Vagina (tissue), 2 donors: ENCODE results near the gene CCNT1. TPM values are rescaled to one million over a fixed set of nuclear protein-coding genes. Genes with fewer than 3 reads are reported as not detected.

ENCODE experiments used
- DNase-seq, 2 donors: peaks; one replicate each; pipeline ENCODE4 v3.0.0-alpha.2; 2017; ENCODE audit errors: extremely low spot score in 2 of 2
- H3K27ac ChIP-seq: fragments of 200-600 bp; sonication (generic); one replicate; pipeline ENCODE4 v1.5.1; 2019
- H3K27me3 ChIP-seq: fragments of 200-600 bp; sonication (generic); one replicate; pipeline ENCODE4 v1.5.1; 2019
- H3K36me3 ChIP-seq, 2 donors: fragments of 200-600 bp; sonication (generic); one replicate each; pipeline ENCODE4 v1.5.1; 2017 to 2019
- H3K4me1 ChIP-seq: fragments of 200-600 bp; sonication (generic); one replicate; pipeline ENCODE4 v1.5.1; 2019
- H3K4me3 ChIP-seq, 2 donors: fragments of 200-600 bp; sonication (generic); 1 replicate in 1 of 2; 2 replicates in 1 of 2; pipeline ENCODE4 v1.5.1; 2016 to 2019
- H3K9me3 ChIP-seq: fragments of 200-600 bp; sonication (generic); one replicate; pipeline ENCODE4 v1.5.1; 2019
- POLR2A ChIP-seq, 2 donors: fragments of 450-650 bp; IDR thresholded peaks; one replicate each; pipeline ENCODE4 v1.6.1; 2017; ENCODE audit warnings: antibody characterized with exemption in 2 of 2, mild to moderate bottlenecking in 2 of 2, moderate library complexity in 2 of 2
- POLR2AphosphoS5 ChIP-seq, 2 donors: sonication (generic); formaldehyde crosslinking; IDR thresholded peaks; one replicate each; pipeline ENCODE4 v1.9.0; 2017; ENCODE audit warnings: antibody characterized with exemption in 2 of 2, mild to moderate bottlenecking in 2 of 2, low read depth in 1 of 2; ENCODE audit not compliant: insufficient read depth in 1 of 2
- intact Hi-C: fragments of 100-400 bp; cut with DNase I; formaldehyde crosslinking; loops from one replicate; pipeline ENCODE4 v1.15.1; 2023
- total RNA-seq: library from RNA; depleted of rRNA; stranded (reverse); fragments of >200 nt; gene quantifications from one replicate; pipeline ENCODE4 v1.2.3, GENCODE V29; 2016
- TF ChIP-seq, protein P1 (sequence below), 3 experiments: fragments of 450-650 bp in 2 of 3; fragments of 200-600 bp in 1 of 3; sonication (generic) in 1 of 3; IDR thresholded peaks; one replicate each; pipeline ENCODE4 v1.5.1; 2017 to 2019; ENCODE audit warnings: antibody characterized with exemption in 3 of 3, mild to moderate bottlenecking in 2 of 3, moderate library complexity in 2 of 3

CCNT1 gene
- total RNA-seq, 1 donor from 2014 or later: 58.4 TPM

DNA sequence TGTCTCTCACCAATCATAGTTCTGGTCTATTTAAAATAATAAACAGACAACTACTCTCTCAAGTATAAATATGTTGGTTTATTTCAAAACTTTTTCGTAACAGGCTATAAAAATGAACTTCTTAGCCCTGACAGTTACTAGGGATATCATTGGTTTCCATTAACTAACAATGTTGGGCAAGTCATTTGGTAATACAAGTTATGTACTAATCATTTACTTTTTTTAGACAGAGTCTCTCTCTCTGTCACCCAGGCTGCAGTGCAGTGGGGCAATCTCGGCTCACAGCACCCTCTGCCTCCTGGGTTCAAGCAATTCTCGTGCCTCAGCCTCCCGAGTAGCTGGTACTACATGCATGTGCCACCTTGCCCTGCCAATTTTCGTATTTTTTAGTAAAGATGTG is 19.9 kb downstream of the CCNT1 start:
- no peak overlapping the region for H3K4me3 ChIP-seq
- H3K27me3 ChIP-seq: no peaks in the 10 kb centered on the region
- H3K4me1 ChIP-seq: no peaks in the 10 kb centered on the region
- DNase-seq: no peak
- no peak for TF ChIP-seq POLR2A (IDR thresholded peaks at IDR 0.05)
- TF ChIP-seq POLR2AphosphoS5 (IDR thresholded peaks at IDR 0.05; ENCODE audit: insufficient read depth in 1 of 2, low read depth in 1 of 2): no peak
- TF ChIP-seq, protein P1, sequence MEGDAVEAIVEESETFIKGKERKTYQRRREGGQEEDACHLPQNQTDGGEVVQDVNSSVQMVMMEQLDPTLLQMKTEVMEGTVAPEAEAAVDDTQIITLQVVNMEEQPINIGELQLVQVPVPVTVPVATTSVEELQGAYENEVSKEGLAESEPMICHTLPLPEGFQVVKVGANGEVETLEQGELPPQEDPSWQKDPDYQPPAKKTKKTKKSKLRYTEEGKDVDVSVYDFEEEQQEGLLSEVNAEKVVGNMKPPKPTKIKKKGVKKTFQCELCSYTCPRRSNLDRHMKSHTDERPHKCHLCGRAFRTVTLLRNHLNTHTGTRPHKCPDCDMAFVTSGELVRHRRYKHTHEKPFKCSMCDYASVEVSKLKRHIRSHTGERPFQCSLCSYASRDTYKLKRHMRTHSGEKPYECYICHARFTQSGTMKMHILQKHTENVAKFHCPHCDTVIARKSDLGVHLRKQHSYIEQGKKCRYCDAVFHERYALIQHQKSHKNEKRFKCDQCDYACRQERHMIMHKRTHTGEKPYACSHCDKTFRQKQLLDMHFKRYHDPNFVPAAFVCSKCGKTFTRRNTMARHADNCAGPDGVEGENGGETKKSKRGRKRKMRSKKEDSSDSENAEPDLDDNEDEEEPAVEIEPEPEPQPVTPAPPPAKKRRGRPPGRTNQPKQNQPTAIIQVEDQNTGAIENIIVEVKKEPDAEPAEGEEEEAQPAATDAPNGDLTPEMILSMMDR (IDR thresholded peaks at IDR 0.05): no peak
- H3K27ac ChIP-seq: no peak overlapping the region
- H3K36me3 ChIP-seq: peaks cover 0 to 79% of the 10 kb centered on the region in 2 donors
- H3K9me3 ChIP-seq: no peaks in the 10 kb centered on the region
- intact Hi-C loops: no loop called here

DNA sequence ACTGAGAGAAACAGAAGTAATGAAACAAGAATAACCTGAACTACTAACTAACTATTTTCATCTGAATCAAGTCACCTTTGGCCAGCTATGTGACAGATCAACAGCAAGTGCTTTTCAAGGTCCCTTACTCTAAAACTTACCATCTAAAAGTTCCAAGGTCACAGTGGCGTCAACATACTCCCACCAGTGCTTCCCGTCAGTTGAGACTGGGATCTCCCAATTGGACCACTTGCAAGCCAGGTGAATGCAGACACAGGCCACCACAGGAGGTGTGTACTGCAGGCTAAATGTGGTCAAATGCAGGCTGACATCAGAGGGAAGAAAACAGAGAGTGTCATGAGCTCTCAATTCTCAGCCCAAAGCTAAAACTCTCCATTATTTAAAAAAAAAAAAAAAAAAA is 20.6 kb downstream of the CCNT1 start:
- no peak for DNase-seq
- Histone ChIP-seq H3K27ac (no peak overlapping the region), H3K36me3 (peaks cover 0 to 79% of the 10 kb centered on the region in 2 donors), H3K4me1 (no peaks in the 10 kb centered on the region), H3K9me3 (no peaks in the 10 kb centered on the region), H3K4me3 (no peak overlapping the region), H3K27me3 (no peaks in the 10 kb centered on the region)
- intact Hi-C loops: no loop called here
- TF ChIP-seq POLR2A (IDR thresholded peaks at IDR 0.05): no peak
- no peak for TF ChIP-seq POLR2AphosphoS5 (IDR thresholded peaks at IDR 0.05; ENCODE audit: insufficient read depth in 1 of 2, low read depth in 1 of 2)
- TF ChIP-seq, protein P1 (IDR thresholded peaks at IDR 0.05): no peak

DNA sequence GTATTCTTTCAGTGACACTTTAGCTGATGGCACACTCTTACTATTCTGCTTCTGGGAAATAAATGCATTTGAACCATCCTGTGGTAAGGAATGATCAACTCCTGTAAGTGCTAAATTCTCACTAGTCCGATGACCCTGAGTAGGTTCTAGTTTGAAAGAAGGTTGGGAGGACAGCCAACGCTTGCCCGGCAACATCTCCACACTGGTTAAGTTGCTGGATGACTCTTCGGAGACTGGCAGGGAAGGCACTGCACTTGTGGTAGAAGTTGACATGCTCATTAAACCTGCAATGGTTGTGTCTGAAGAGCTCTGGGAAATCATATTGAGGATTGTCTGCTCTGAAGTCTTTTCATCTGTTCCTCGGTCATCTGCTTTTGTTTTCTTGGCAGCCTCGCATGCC is 22.5 kb downstream of the CCNT1 start:
- intact Hi-C loops: no loop called here

DNA sequence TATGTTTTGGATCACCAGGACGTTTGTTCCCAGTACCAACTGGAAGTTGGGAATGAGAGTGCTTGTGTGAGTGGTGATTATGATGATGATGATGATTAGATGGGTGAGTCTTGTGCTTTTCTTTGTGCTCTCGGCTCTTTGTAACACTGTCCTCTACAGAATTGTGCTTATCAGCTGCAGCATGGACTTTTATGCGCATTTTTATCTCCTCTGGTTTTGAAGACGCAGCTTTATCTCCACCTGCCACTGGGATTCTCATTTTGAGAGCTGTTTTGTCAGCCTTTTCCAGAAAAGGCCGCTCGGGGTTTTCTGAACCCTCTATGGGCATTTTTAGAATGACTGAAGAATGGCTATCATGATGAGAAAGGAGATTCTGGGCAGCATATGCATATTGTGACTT is 22.9 kb downstream of the CCNT1 start:
- Histone ChIP-seq H3K27me3 (no peaks in the 10 kb centered on the region), H3K36me3 (peaks cover 0 to 59% of the 10 kb centered on the region in 2 donors)
- intact Hi-C loops: no loop called here

More for the DNA sequence above, 22.5 kb downstream of the CCNT1 start:
- Histone ChIP-seq H3K4me1 (no peaks in the 10 kb centered on the region), H3K36me3 (peaks cover 0 to 64% of the 10 kb centered on the region in 2 donors), H3K27me3 (no peaks in the 10 kb centered on the region), H3K4me3 (no peak overlapping the region), H3K9me3 (no peaks in the 10 kb centered on the region), H3K27ac (no peak overlapping the region)
- TF ChIP-seq, protein P1 (IDR thresholded peaks at IDR 0.05): no peak
- no peak for TF ChIP-seq POLR2A (IDR thresholded peaks at IDR 0.05)
- no peak for TF ChIP-seq POLR2AphosphoS5 (IDR thresholded peaks at IDR 0.05; ENCODE audit: insufficient read depth in 1 of 2, low read depth in 1 of 2)
- DNase-seq: no peak

DNA sequence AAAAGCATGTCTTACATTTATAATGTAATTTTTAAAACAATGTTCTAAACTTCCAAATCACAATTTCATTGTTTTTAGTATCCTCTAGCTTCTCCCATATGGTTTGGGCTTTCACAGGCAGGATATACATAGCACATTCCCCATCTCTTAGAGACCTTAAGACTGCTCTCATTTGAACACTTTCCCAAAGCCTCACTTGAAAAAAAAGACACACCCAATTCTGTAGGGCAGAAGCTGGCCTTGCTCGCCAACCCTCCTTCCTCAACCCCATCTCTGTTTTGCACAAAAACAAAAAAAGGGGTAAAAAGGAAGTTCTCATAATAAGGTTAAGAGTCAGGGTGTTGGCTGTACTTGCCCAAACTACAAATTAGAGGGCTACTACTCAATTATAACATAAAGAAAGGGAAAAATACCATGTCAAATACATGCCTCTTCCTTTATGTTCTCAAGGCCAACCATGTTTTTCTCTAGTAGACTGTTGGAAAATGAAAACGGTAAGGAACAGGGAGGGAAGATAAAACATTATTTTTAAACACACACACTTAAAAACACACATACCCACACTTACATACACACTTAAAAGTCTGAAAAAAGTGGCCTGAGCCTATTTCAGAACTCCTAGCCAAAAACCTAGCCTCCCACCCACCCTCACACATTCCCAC is 24.6 kb downstream of the CCNT1 start:
- TF ChIP-seq POLR2A (IDR thresholded peaks at IDR 0.05) (no peak), POLR2AphosphoS5 (IDR thresholded peaks at IDR 0.05; ENCODE audit: insufficient read depth in 1 of 2, low read depth in 1 of 2) (no peak)
- TF ChIP-seq, protein P1 (IDR thresholded peaks at IDR 0.05): no peak
- H3K27ac ChIP-seq: no peak overlapping the region
- no peaks in the 10 kb centered on the region for H3K4me1 ChIP-seq
- H3K27me3 ChIP-seq: no peaks in the 10 kb centered on the region
- intact Hi-C loops: no loop called here
- no peaks in the 10 kb centered on the region for H3K9me3 ChIP-seq
- peaks cover 0 to 45% of the 10 kb centered on the region in 2 donors for H3K36me3 ChIP-seq
- DNase-seq: no peak
- no peak overlapping the region for H3K4me3 ChIP-seq

More for the DNA sequence above, 22.9 kb downstream of the CCNT1 start:
- H3K4me1 ChIP-seq: no peaks in the 10 kb centered on the region
- H3K27ac ChIP-seq: no peak overlapping the region
- no peak for DNase-seq
- no peak overlapping the region for H3K4me3 ChIP-seq
- no peaks in the 10 kb centered on the region for H3K9me3 ChIP-seq
- TF ChIP-seq POLR2A (IDR thresholded peaks at IDR 0.05) (no peak), POLR2AphosphoS5 (IDR thresholded peaks at IDR 0.05; ENCODE audit: insufficient read depth in 1 of 2, low read depth in 1 of 2) (no peak)
